Panc1 (cell line): ENCODE data around the gene MAF. TPM values are rescaled to one million over a fixed set of nuclear protein-coding genes. Genes with fewer than 3 reads are reported as not detected.

Experiments used
- ATAC-seq: fragments of 200-7000 bp; cut with Tn5 transposase; 2 replicates; pipeline ENCODE4 v1.9.1; 2020; ENCODE audit warnings: mild to moderate bottlenecking, moderate library complexity
- BruUV-seq: library from RNA; stranded (reverse); fragments of 400-500 nt; replicated peaks from 2 replicates; lab custom pipeline; 2021; lab: Mats Ljungman, UMichigan
- CTCF ChIA-PET: fragments of 300-600 bp; sonication (Branson Sonifier 250); formaldehyde crosslinking; loops from one replicate; lab custom pipeline; 2022; ENCODE audit warnings: antibody characterized with exemption; lab: Charles Lee
- POLR2A ChIA-PET: fragments of 300-600 bp; sonication (Branson Sonifier 250); formaldehyde crosslinking; loops from one replicate; lab custom pipeline; 2022; ENCODE audit warnings: antibody characterized with exemption; lab: Charles Lee
- DNase-seq: peaks from one replicate; pipeline ENCODE4 v3.0.0-alpha.2; 2010; ENCODE audit warnings: low read depth, low spot score
- H3K27ac ChIP-seq: 2 replicates; pipeline ENCODE4 v1.5.1; 2011; ENCODE audit warnings: mild to moderate bottlenecking, low read length, inconsistent platforms
- H3K27me3 ChIP-seq: fragments of 200-500 bp; sonication (Bioruptor generic); 2 replicates; pipeline ENCODE4 v1.6.0; 2014; ENCODE audit warnings: low read length, inconsistent platforms; ENCODE audit not compliant: control insufficient read depth, insufficient read depth
- H3K36me3 ChIP-seq: fragments of 200-500 bp; sonication (Bioruptor generic); 2 replicates; pipeline ENCODE4 v1.5.1; 2014; ENCODE audit warnings: inconsistent platforms, mild to moderate bottlenecking, low read length, moderate library complexity; ENCODE audit not compliant: control insufficient read depth, insufficient read depth
- H3K4me1 ChIP-seq: 2 replicates; pipeline ENCODE4 v1.5.1; 2011; ENCODE audit warnings: inconsistent platforms, mild to moderate bottlenecking, low read length, moderate library complexity; ENCODE audit not compliant: control insufficient read depth, insufficient read depth
- H3K4me3 ChIP-seq, 2 experiments: 2 replicates each; pipeline ENCODE4 v1.5.1; 2011 to 2012; ENCODE audit warnings: low read depth in 2 of 2, low read length in 2 of 2, mild to moderate bottlenecking in 2 of 2, inconsistent platforms in 1 of 2, moderate library complexity in 1 of 2
- H3K9me3 ChIP-seq: fragments of 200-500 bp; sonication (Bioruptor generic); 2 replicates; pipeline ENCODE4 v1.5.1; 2014; ENCODE audit warnings: low read depth, mild to moderate bottlenecking, inconsistent platforms, low read length, moderate library complexity; ENCODE audit not compliant: control insufficient read depth, insufficient read depth
- POLR2AphosphoS5 ChIP-seq: IDR thresholded peaks from 2 replicates; pipeline ENCODE4 v1.6.1; 2012; ENCODE audit warnings: mild to moderate bottlenecking, low read depth, low read length, moderate library complexity
- SIN3A ChIP-seq: IDR thresholded peaks from 2 replicates; pipeline ENCODE4 v1.6.1; 2012; ENCODE audit warnings: low read depth, mild to moderate bottlenecking, low read length, moderate library complexity, borderline replicate concordance; ENCODE audit not compliant: insufficient read depth
- TCF7L2 ChIP-seq: IDR thresholded peaks from 2 replicates; pipeline ENCODE4 v1.6.1; 2011; ENCODE audit warnings: mild to moderate bottlenecking, low read depth, low read length, inconsistent platforms
- in situ Hi-C: cut with HindIII; loops from 2 replicates; pipeline ENCODE4 v1.10.0; 2016; ENCODE audit warnings: low sequenced_read_pairs, low pct_unique_long_range_greater_than_20kb
- intact Hi-C: fragments of 100-400 bp; cut with micrococcal nuclease; formaldehyde crosslinking; loops from one replicate; pipeline ENCODE4 v1.10.0; 2022; ENCODE audit not compliant: unreplicated experiment
- total RNA-seq: library from RNA; stranded (reverse); gene quantifications from one replicate; pipeline ENCODE4 v1.2.1, GENCODE V29; 2021; ENCODE audit not compliant: unreplicated experiment
- TF ChIP-seq, protein P1 (sequence below), 2 experiments: IDR thresholded peaks; 2 replicates each; pipeline ENCODE4 v1.6.1; 2011 to 2012; ENCODE audit warnings: low read depth in 2 of 2, control low read depth in 1 of 2, low read length in 1 of 2, mild to moderate bottlenecking in 1 of 2, moderate library complexity in 1 of 2; ENCODE audit not compliant: insufficient read depth in 1 of 2
- TF ChIP-seq, protein P2 (sequence below): fragments of 450-650 bp; IDR thresholded peaks from 2 replicates; pipeline ENCODE4 v1.5.1; 2017; ENCODE audit warnings: mild to moderate bottlenecking

MAF gene
- total RNA-seq, 1 experiment from 2014 or later: 0.46 TPM

DNA sequence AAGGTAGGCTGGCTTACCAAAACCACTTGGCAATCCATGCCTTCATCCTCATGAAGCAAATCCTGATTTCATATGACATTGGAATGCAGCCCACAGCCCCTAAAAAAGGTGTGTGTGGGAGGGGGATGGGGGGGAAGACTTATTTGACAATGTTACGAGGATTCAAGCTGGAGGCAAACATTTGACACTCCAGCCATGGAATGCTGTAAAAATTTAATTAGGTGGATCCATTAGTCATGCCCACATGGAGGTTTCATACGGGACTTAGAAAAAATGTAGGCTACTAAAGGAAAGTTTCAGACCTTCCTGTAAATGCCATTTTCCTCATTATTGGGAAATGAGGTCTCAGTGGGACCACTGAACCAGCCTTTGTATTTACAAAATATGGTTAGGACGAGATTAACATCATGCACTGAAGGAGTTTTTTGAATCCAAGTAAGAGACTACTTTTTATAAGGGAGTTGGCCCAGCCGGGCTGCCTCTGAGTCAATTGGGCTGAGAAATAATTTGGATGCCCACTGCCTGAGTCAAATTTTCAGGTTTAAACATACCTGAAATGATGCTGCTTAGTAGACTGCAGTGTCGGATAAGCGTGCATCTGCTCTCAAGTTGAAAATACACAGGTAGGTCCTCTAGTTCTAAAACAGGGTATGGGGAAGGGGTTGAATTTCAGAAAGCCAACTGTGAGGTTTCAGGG, 44.6 kb upstream of the MAF start:
- intact Hi-C loops (no loop called here), in situ Hi-C loops (no loop called here)
- Histone ChIP-seq H3K4me1 (no peaks in the 10 kb centered on the region), H3K27me3 (no peaks in the 10 kb centered on the region), H3K36me3 (no peaks in the 10 kb centered on the region), H3K27ac (no peak overlapping the region), H3K9me3 (no peaks in the 10 kb centered on the region), H3K4me3 (no peak overlapping the region)
- CTCF ChIA-PET: no interaction called here
- DNase-seq (no peak), ATAC-seq (no peak)
- no TSS peak for BruUV-seq
- TF ChIP-seq TCF7L2: no peak
- TF ChIP-seq, protein P1, sequence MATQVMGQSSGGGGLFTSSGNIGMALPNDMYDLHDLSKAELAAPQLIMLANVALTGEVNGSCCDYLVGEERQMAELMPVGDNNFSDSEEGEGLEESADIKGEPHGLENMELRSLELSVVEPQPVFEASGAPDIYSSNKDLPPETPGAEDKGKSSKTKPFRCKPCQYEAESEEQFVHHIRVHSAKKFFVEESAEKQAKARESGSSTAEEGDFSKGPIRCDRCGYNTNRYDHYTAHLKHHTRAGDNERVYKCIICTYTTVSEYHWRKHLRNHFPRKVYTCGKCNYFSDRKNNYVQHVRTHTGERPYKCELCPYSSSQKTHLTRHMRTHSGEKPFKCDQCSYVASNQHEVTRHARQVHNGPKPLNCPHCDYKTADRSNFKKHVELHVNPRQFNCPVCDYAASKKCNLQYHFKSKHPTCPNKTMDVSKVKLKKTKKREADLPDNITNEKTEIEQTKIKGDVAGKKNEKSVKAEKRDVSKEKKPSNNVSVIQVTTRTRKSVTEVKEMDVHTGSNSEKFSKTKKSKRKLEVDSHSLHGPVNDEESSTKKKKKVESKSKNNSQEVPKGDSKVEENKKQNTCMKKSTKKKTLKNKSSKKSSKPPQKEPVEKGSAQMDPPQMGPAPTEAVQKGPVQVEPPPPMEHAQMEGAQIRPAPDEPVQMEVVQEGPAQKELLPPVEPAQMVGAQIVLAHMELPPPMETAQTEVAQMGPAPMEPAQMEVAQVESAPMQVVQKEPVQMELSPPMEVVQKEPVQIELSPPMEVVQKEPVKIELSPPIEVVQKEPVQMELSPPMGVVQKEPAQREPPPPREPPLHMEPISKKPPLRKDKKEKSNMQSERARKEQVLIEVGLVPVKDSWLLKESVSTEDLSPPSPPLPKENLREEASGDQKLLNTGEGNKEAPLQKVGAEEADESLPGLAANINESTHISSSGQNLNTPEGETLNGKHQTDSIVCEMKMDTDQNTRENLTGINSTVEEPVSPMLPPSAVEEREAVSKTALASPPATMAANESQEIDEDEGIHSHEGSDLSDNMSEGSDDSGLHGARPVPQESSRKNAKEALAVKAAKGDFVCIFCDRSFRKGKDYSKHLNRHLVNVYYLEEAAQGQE (IDR thresholded peaks at IDR 0.05; ENCODE audit: insufficient read depth in 1 of 2, low read depth in 2 of 2, low read length in 1 of 2): no peak
- TF ChIP-seq SIN3A: no peak
- no peak for TF ChIP-seq POLR2AphosphoS5
- TF ChIP-seq, protein P2, sequence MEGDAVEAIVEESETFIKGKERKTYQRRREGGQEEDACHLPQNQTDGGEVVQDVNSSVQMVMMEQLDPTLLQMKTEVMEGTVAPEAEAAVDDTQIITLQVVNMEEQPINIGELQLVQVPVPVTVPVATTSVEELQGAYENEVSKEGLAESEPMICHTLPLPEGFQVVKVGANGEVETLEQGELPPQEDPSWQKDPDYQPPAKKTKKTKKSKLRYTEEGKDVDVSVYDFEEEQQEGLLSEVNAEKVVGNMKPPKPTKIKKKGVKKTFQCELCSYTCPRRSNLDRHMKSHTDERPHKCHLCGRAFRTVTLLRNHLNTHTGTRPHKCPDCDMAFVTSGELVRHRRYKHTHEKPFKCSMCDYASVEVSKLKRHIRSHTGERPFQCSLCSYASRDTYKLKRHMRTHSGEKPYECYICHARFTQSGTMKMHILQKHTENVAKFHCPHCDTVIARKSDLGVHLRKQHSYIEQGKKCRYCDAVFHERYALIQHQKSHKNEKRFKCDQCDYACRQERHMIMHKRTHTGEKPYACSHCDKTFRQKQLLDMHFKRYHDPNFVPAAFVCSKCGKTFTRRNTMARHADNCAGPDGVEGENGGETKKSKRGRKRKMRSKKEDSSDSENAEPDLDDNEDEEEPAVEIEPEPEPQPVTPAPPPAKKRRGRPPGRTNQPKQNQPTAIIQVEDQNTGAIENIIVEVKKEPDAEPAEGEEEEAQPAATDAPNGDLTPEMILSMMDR: no peak
- POLR2A ChIA-PET: no interaction called here

DNA sequence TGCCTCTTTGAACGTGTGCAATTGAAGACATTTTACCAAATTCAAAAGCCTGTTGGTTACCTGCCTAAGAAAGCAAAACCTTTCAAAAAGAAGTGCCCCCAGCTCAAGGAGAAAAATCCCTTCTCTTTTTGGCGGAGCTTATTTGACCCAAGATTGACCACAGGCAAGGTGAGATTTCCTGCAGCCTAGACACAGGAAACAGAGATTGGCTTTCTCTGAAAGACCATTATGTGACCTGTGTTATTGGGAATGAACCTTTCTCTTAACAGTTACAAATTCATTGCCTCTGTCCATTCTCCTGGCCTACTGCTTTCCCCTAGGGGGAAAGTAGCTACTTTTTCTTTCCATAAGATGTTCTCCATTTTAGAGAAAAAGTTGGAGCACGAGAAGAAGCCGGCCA, 42.1 kb upstream of the MAF start:
- H3K4me1 ChIP-seq: no peaks in the 10 kb centered on the region
- no peak overlapping the region for H3K4me3 ChIP-seq
- ATAC-seq: no peak
- intact Hi-C loops: no loop called here
- H3K36me3 ChIP-seq: no peaks in the 10 kb centered on the region
- no TSS peak for BruUV-seq
- H3K27ac ChIP-seq: no peak overlapping the region
- CTCF ChIA-PET: no interaction called here
- TF ChIP-seq POLR2AphosphoS5 (no peak), SIN3A (no peak), TCF7L2 (no peak)
- TF ChIP-seq, protein P2: no peak
- TF ChIP-seq, protein P1 (IDR thresholded peaks at IDR 0.05; ENCODE audit: insufficient read depth in 1 of 2, low read depth in 2 of 2, low read length in 1 of 2): no peak
- no peak for DNase-seq
- H3K27me3 ChIP-seq: no peaks in the 10 kb centered on the region
- H3K9me3 ChIP-seq: no peaks in the 10 kb centered on the region
- POLR2A ChIA-PET: no interaction called here
- in situ Hi-C loops: no loop called here
